Activated naive CD4-positive, alpha-beta T cell (primary cell): ENCODE data around the gene RRP1B.
A peak's percentile ranks its signal among the peaks of the same experiment; 100 is the strongest.

Experiments
- DNase-seq, 4 experiments: peaks; one replicate each; lab custom pipeline; 2025; lab: John Stamatoyannopoulos, UW

The RRP1B gene

GRCh38 chr21:43726686-43727518, 67.5 kb downstream of the RRP1B start:
- no peak for DNase-seq

- DNase-seq, result no peak
Observed at GRCh38 chr21:43727519-43728153, 68.3 kb downstream of the RRP1B start.

GRCh38 chr21:43728154-43728466, 68.8 kb downstream of the RRP1B start:
- no peak for DNase-seq

- peak; percentile 31 to 57 (median 40) for DNase-seq
Observed at GRCh38 chr21:43728467-43729390, 69.4 kb downstream of the RRP1B start.

GRCh38 chr21:43731476-43731875, 72.1 kb downstream of the RRP1B start:
- DNase-seq, result no peak

- no peak for DNase-seq
Observed at GRCh38 chr21:43731891-43732711, 72.7 kb downstream of the RRP1B start.

DNA sequence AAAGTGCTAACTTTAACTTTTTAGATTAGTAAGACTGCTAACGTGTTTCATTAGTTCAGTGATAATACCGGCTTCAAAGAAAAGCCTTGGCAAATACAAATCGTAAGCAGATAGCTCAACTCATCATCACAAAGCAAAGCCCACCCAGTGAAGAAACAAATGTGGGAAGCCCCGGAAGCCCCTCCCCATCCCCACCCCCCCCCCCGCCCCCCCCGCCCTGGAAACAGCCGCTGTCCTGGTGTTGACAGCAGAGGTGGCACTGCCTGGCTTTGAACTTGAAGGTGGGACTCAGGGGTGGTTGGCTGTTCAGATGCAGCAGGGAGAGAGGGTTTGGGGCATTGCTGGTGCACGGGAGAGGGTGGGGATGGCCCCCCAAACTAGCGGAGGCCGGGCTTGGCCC, 73.7 kb downstream of the RRP1B start:
- DNase-seq, result no peak

- peak in 1 of 4 experiments; percentile 7 for DNase-seq
Observed at GRCh38 chr21:43733529-43734071, 74.2 kb downstream of the RRP1B start.

DNA sequence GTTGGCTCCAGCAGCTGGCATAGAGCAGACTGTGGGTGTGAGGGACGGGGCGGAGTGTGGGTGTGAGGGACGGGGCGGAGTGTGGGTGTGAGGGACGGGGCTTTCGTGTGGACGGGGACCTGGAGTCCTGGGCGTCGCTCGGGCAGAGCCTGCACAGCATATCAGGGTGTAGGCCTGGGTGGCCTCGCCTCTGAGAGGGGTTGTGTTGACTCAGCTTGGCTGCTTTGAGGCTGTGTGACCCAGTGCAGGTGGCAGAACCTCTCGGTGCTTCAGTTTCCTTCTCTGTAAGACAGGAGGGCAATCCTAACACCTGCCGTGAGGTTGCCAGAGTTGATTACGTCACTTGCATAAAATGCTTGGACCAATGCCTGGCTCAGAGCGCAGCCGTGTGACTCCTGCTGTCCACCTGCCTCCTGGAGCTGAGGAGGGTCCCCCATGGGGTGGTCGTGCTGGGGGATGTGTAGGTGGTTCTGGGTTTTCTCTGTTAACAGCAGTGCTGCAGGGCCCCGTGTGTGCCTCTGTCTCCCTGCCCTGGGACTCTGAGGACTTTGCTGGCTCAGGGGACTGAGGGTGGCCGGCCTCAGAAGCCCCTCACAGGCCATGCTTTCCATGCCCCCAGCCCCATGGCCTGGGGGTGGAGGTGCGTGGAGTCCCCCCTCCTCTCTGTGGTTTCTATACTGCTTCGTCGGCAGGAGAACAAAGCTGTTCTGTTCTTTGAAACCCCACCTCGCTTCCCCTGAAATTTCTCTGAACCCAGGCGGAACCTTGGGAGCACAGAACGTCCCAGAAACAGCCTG, 75.0 kb downstream of the RRP1B start:
- DNase-seq, result no peak

- DNase-seq, result no peak
Observed at GRCh38 chr21:43734928-43735229, 75.5 kb downstream of the RRP1B start.

GRCh38 chr21:43735236-43736091, 76.1 kb downstream of the RRP1B start:
- no peak for DNase-seq

DNA sequence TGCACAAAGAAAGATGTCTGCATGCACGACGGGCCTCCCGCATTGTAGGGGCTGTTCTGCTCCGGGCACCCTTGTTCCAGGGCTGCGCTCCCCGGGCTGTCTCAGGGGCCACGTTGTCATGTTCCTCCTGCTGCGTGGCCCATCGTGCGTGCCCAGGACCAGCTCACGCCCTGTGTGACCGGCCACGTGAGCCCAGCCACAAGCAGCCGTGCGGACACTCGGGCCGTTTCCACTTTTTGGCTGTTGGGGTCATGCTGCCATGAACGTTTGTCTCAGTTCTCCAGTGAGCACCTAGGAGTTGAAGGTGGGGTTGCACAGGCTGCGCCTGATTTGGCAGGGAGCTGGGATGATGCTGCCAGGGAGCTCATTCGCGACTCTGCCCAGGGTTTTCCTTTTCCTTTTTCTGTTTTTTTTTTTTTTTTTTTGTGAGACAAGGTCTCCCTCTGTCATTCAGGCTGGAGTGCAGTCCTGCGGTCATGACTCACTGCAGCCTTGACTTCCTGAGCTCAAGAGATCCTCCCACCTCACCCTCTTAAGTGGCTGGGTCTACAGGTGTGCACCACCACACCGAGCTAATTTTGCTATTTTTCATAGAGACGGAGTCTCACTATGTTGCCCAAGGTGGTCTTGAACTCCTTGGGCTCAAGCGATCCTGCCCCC, 77.0 kb downstream of the RRP1B start:
- no peak for DNase-seq

GRCh38 chr21:43737158-43737950, 78.0 kb downstream of the RRP1B start:
- DNase-seq, result no peak

GRCh38 chr21:43739621-43740435, 80.5 kb downstream of the RRP1B start:
- DNase-seq, result no peak

DNA sequence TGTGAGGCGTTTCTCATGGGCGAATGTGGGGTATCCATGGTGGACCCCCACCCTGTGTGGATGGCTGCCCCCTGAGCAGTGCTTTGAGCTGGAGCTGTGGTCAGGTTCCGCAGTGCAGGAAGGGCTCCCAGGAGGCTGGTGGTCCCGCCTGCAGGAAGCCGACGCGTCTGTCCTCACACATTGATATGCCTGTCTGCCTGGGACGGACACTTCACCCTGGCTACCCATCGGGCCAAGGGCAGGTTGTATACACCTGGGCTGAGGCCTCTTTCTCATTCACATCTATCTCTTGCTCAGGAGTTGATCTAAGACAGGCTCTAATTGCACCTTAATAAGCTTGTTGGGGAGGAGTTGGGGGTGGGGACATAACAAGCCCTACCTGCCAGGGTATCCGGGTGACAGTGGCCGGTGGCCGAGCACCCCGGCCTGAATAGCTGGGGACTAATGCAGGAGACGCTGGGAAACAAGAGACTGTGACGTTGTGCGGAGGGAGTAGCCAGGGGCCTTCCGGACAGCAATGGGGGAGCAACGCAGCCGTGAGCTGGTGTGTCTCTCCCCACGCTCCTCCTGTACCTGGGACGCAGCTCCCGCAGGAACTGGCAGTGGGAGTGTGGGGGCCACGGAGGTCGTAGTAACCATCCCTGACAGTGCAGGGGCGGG, 81.3 kb downstream of the RRP1B start:
- DNase-seq, result peak in 1 of 4 experiments; percentile 5

- DNase-seq, result no peak
Observed at GRCh38 chr21:43741423-43742096, 82.2 kb downstream of the RRP1B start.
